Measurements from ENCODE around the gene KLHDC8A.
"Not testable (repeated sequence)": the region's sequence is repeated elsewhere in the genome, so short reads cannot be mapped to it uniquely, and the experiment has no call there.

Gene KLHDC8A, protein sequence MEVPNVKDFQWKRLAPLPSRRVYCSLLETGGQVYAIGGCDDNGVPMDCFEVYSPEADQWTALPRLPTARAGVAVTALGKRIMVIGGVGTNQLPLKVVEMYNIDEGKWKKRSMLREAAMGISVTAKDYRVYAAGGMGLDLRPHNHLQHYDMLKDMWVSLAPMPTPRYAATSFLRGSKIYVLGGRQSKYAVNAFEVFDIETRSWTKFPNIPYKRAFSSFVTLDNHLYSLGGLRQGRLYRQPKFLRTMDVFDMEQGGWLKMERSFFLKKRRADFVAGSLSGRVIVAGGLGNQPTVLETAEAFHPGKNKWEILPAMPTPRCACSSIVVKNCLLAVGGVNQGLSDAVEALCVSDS

DNA sequence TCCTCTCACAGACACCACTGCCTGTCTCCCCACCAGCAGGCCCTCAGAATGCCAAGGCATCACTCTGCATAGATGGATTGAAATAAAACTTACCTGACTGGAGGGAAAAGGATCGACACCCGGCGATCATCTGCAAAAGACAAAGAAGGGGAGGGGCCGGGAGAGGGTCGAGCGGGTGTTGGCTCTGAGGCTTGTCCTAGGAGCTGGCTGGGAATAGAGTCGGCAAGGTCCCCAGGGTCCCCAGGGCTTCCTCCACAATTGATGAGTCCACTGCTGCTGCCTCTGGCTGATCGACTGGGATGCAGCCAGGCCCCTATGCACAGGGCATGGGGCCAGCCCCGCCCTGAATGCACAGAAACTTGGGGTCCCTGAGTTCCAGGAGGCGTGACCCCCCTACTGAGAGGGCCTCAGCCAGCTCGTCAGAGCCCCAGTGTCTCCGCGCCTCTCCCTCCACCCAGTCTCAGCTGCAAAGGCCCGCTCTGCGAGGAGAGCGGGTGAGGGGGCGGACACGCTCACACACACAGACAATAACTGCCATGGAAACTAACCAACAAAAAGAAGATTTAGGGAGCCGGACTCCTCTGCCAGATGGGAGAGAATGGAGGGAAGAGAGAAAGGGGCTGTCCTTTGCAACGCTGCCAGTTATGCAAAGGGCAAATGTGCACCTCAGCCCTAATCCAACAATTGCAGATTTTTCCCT, at the start of gene KLHDC8A:
TSS of gene KLHDC8A (minus strand) at position 483 of the 700 bp plus-strand sequence. CDS start 13,318 bp downstream, outside the sequence.
- peak; percentile 73 for DNase-seq (ENCODE audit: low spot score)

DNA sequence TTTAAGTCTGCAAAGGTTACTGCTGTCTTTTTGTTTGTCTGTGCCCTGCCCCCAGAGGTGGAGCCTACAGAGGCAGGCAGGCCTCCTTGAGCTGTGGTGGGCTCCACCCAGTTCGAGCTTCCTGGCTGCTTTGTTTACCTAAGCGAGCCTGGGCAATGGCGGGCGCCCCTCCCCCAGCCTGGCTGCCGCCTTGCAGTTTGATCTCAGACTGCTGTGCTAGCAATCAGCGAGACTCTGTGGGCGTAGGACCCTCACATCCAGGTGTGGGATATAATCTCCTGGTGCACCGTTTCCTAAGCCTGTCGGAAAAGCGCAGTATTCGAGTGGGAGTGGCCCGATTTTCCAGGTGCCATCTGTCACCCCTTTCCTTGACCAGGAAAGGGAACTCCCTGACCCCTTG, 49.5 kb upstream of the KLHDC8A start:
- not testable (repeated sequence) for DNase-seq (ENCODE audit: low spot score)

DNA sequence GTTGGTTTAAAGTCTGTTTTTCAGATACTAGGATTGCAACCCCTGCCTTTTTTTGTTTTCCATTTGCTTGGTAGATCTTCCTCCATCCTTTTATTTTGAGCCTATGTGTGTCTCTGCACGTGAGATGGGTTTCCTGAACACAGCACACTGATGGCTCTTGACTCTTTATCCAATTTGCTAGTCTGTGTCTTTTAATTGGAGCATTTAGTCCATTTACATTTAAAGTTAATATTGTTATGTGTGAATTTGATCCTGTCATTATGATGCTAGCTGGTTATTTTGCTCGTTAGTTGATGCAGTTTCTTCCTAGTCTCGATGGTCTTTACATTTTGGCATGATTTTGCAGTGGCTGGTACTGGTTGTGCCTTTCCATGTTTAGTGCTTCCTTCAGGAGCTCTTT, 47.8 kb upstream of the KLHDC8A start:
- not testable (repeated sequence) for DNase-seq (ENCODE audit: low spot score)

DNA sequence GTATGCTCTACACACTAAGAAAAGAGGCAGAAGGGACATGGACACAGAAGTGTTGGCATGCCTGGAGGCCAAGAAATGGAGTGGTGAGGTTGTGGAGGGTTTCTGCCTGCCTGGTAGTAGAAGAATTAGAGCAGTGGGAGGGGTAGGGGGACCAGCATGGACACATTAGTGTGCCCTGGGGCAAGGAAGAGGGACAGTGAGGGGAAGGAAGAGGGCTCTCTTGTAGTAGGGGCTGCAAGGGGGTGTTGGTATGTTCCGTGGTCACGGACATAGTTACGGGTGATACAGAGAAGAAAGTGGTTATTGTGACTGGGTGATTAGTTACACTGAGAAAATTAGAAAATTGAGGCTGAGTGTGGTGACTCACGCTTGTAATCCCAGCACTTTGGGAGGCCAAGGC, 41.9 kb upstream of the KLHDC8A start:
- no peak for DNase-seq (ENCODE audit: low spot score)

DNA sequence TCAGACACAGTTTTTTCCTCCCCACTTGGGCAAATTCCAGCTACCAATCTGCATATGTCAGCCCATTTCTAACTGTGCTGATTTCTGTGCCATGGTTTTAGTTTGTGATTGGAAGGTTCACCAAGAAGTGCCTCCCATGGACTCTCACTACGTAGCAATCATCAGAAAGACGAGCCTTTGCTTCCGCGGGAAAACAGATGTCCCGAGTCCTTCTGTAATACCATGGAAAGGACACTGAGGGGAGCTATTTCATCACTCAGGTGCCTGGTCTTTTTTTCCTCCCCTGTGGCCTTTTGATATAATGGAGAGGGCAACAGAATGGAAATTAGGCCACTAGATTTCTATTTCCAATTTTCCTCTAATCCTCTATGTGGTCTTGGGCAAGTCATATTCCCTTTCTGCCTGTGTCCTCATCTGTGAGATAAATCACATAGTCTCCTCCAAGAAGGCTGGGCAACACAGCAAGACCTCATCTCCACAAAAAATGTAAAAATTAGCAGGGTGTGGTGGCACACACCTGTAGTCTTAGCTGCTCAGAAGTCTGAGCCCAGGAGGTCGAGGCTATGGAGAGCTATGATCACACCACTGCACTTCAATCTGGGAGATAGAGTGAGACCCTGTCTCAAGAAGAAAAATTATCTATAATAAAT, 40.4 kb upstream of the KLHDC8A start:
- DNase-seq (ENCODE audit: low spot score) = peak; percentile 59

DNA sequence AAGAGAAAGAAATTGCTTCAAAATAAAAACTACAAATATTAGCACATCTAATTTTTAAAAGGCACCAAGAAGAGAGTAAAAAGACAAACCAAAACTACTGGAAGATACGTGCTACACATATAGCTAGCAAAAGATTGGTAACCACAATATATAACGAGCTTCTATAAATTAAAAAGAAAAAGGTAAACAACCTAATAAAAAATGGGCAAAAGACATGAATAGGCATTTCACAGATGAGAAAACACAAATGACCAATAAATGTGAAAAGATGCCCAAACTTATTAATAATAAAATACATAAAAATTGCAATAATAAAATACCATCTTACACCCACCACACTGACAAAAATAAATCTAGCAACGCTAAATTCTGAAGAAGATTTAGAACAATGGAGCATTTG, 38.9 kb upstream of the KLHDC8A start:
- no peak for DNase-seq (ENCODE audit: low spot score)

DNA sequence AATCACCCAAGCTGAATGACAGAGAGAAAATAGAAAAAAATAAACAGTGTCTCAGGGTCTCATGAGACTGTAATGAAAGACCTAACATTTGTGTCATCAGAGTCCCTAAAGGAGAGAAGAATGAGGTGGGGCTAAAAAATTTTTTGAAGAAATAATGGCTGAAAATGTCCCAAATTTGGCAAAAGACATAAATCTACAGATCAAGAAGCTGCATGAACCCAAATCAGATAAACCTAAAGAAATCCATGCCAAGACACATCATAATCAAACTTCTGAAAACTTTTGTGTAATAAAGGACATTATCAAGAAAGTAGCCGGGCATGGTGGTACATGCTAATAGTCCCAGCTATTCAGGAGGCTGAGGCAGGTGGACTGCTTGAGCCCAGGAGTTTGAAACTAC, 35.9 kb upstream of the KLHDC8A start:
- DNase-seq (ENCODE audit: low spot score) = no peak

DNA sequence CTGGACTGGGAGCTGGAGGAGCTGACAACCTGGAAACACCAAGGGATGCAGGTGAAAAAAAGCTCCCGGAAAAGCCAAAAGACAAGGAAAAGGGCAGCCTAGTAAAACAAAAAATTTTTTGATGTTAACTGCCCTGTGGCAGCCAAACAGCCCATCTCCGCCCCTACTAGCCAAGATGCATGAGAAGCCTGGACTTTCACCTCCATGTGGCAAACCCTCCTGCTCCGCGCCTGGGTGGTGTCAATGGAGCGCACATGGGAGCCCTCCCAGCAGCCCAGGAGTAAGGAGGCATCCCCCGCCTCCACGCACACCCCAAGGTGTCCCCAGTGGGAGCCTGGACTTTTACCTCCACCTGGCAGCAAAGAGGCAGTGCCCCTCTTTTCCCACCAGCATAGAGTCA, 34.7 kb upstream of the KLHDC8A start:
- no peak for DNase-seq (ENCODE audit: low spot score)

DNA sequence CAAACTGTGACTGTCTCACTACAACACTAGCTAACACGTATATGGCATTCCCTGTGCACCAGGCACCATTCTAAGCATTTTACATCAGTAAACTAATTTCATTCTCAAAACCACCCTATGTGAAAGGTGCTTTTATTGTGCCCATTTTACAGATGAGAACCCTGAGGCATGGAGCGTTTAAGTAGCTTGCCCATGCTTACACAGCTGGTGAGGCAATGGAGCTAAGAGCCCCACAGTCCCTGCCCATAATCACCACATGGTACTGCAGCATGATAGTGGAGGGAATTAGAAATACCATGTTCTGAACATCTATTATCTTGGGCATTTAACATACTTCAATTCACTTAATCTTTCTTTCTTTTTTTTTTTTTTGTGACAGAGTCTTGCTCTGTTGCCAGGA, 31.1 kb upstream of the KLHDC8A start:
- DNase-seq (ENCODE audit: low spot score) = no peak

DNA sequence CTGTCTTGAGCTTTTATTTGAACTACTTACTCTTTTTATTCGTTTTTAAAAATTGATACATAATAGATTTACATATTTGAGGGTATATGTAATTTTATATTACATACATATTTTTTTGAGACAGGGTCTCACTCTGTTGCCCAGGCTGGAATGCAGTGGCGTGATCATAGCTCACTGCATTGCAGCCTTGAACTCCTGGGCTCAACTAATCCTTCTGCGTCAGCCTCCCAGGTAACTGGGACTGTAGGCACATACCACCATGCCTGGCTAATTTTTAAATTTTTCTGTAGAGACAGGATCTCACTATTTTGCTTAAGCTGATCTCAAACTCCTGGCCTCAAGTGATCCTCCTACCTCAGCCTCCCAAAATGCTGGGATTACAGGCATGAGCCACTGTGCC, 26.3 kb upstream of the KLHDC8A start:
- not testable (repeated sequence) for DNase-seq (ENCODE audit: low spot score)

DNA sequence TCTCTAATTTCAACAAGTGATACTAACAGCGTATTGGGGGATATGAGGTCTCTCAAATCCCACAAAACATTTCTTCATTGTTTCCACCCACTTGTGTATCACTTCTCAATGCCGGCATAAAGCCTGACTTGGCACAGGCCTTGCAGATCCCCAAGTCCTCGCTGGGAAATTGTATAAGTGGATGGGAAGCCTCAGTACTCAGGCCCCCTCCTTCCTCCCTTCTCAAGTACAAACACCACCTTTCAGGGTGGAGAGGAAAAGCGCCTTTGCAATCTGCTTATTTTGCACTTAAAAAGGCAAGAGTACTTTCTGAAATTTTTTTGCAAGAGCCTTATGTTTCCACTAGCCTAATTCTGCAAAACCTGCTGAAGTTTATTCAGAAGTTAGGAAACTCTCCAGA, 25.8 kb upstream of the KLHDC8A start:
- no peak for DNase-seq (ENCODE audit: low spot score)

DNA sequence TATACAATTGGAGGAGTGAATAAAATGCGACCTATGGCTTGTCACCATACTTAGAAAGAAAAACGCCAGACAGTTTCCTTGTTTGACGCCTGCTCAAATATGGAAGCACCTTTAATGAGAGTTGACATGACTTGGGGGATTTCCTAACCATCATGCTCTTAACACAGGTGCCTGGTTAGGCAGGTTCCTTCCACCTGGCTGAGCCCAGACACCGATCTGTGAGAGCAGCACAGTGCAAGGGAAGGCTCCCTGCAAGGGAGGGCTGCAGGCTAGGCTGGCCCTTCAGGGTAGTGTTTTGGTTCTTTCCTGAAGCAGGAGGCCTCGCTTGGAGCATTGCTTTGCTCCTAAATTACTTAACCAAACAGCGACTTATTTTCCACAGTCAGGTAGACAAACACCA, 24.6 kb upstream of the KLHDC8A start:
- DNase-seq (ENCODE audit: low spot score) = no peak

DNA sequence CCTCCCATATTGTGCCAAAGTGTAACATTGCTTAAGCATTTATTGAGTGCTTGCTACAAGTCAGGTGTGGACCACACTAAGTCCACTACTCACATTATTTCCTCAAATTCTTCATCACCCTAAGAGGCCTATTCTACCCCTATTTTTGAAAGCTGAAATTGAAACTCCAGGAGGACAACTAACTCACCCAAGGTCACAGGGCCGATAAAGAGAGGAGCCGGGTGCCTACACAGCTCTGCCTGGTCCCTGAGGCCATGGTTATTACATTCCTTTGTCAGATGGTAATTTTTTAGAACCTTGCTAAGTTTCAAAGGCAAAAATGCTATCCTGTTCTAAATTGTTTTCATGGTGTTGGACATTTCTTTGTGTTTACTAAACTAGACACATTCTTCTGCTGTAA, 24.2 kb upstream of the KLHDC8A start:
- no peak for DNase-seq (ENCODE audit: low spot score)

DNA sequence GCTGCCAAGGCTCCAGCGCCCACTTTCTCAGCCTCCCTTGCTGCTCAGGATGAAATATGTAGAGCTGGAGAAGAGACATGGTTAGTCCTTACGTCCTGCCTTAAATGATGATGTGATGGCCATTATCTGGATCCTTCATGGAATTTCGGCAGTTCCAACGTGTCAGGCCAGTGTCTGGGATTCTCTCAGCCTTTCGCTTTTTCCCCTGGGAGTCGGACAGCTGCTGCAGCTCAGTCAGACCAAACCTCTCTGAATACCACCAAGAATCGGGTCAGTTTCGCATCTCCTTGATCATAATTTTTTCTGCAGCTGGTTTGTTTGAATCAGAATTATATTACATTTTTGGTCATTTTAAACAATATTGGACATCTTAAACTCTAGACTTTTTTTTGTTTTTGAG, 22.3 kb upstream of the KLHDC8A start:
- no peak for DNase-seq (ENCODE audit: low spot score)

DNA sequence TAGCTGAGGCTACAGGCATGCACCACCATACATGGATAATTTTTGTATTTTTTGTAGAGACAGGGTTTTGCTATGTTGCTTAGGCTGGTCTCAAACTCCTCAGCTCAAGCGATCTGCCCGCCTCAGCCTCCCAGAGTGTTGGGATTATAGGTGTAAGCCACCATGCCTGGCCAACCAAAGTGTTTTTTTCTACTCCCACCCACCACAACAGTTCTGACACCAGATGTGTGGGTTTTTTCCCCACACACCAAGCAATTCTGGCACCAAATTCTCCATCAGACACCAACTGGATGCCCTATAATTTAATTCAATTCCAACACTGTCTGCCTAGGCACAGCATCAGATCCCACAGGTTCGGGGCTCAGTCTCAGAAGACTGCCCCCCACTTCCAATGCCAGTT, 20.6 kb upstream of the KLHDC8A start:
- DNase-seq (ENCODE audit: low spot score) = no peak

DNA sequence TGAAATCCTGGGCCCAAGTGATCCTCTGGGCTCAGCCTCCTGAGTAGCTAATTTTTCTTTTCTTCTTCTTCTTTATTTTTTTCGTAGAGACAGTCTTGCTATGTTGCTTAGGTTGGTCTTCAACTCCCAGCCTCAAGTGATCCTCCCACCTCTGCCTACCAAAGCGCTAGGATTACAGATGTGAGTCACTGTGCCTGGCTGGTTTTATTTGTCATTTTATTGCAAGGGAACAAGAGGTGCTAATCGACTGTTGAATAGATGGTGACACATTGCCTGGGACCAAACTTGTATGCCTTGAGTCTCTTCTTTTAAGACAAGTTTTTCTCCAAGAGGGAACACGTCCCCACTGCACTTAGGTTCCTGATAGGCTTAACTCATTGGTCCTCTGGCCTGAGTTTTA, 20.0 kb upstream of the KLHDC8A start:
- no peak for DNase-seq (ENCODE audit: low spot score)

DNA sequence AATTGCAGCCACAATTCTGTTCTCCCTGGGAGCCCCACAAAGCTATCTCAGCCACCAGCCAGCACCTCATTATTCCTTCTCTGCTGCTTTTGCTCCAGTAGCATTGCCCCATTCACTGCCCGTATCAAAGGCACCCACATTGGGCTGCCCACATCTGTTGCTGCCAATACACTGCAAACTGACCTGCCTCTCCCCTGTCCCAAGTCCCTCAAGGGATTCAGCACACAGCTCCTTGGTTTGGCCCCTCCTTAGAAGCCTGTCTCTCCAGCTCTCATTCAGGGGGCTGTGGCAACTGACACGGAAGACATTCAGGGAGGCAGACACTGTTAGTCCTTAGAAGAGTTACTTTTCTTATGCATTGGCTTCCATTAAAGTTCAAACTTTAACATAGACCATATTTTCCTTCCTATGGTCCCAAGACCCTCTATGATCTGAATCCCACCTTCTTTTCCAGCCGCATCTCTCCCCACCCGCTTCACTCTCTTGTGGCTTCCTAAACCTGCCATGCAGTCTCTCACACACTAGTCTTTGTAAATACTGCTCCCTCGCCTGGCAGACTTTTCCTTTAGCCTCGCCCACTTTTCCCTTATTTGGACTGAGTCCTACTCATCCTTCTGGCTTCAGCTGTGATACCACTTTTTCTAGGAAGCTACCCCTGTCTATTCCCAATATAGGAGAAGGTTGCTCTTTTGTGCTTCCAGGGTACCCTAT, 19.3 kb upstream of the KLHDC8A start:
- DNase-seq (ENCODE audit: low spot score) = peak; percentile 65

DNA sequence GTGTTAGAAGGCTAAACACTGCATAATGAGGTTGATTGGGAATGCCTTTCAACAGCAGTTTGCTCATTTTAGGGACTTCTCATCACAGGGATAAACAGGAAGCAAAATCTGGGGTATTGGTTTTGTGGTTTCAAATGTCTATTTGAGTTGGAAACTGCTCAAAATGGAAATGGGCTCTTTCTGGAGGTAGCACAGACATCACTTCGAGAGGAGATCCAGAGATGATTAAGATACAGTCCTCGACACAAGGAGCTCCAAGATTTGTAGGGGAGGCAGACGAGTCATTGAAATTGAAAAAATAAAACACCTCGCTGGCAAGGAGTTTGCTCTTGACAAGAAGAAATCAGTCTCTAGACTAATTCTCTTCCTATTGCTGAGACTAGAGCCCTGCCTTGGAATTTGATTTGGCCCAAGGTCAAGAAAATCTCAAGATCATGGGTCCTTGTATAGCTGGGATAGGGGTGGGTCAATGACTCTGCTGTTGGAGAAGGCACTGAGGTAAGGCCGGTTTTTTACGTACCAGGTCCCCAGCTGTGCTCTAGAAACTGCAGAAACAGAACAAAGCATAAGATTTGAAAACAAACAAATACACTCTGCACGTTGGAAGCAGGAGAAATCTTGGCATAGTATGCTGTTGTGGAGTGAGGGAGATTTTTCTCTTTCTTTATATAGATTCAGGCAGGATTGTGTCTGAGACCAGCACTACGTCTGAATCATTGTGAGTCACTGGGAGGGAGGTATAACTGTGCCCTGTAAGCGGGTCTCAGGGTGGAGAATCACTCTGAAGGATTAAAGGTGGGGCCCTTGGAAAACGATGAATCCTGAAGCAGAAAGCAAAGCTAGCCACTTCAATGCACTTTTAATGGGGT, 17.7 kb upstream of the KLHDC8A start:
- DNase-seq (ENCODE audit: low spot score) = no peak

DNA sequence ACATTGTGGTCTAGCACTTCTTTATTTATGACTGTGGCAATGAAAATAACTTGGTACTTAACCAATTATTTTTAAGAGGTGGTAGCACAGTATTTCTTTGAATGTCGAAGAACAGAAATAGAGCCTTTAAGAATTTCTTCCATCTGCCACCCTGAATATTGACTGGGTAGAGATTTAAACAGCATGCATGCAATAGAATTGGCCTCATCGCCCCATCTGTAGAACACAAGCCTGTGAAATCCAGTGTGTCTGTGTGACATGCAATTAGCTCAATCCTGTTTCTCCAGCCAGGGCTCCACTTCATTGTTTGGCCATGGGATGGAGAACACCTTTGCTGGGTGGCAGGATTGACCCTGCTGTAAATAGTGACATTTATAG, 17.1 kb upstream of the KLHDC8A start:
- no peak for DNase-seq (ENCODE audit: low spot score)

DNA sequence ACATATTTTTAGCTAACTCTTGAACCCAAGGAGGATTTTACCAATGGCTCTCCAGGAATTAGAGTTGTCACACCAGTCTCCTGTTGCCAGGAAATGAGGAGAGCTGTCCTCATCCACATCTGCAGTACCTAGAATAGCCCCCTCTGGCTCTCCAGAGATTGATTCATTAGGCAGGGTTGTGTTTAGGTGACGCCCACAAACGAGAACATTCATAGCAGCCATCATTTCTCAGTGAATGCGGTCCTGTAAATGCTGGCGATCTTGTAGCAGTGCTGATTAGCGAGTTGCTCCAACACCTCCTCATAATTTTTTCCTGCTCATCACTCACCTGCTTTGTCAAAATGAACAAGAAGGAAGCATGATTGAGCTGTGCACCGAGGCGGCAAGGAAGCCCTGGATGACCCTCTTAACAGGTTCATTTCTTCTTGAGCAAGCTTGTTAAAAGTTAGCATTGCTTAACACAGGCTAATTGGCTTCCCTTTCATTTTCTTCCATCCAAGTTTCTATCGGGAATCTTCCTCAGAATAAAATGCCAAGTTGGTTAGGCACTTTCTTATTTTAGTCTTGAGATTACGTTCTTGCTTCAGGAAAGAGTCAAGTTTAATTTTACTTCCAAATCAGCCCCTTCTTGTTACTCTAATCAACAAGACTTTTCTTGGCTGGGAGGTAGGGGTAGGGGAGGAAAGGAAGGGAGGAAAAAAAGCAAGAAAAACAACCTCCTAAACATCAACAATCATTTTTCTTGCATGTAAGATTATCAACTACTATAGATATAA, 16.5 kb upstream of the KLHDC8A start:
- DNase-seq (ENCODE audit: low spot score) = no peak
